Measurements from ENCODE around the gene RAPGEF1.
"Not testable (repeated sequence)": the region's sequence is repeated elsewhere in the genome, so short reads cannot be mapped to it uniquely, and the experiment has no call there.

RAPGEF1 gene
- 163 to 261 reads per million in 2 donors for total RNA-seq

DNA sequence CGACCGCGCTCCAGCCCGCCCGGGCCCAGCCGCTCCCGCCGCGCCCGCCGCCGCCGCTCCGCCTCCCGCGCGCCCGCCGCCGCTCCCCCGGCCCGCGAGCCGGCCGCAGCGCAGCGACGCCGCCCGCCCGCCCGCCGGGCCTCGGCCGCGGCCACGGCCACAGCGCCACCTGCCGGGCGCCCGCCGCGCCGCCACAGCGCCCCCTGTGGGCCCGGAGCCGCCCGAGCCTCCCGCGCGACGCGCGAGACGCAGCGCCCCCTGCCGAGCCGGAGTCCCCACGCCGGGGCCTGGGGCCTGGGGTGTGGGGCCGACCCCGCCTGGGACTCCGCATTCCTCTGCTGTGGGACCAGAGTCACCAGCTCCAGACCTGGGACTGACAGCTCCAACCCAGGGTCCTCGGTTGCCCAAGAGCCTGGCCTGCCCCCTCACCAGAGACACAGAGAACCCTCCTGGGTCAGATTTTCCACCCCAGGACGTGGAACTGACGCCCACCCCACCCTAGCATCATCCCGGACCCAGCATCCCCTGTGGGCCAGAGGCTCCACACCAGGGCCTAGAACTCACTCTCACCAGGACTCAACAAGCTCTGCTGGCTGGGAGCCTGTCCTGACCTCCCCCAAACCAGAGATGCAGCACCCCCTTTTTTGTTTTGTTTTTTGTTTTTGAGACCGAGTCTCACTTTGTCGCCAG is at the start of gene RAPGEF1:
TSS of gene RAPGEF1 (minus strand) at position 118 of the 690 bp plus-strand sequence. CDS start 246 bp downstream, outside the sequence.
- DNase-seq: peak; percentile 67 to 83 (median 75)

DNA sequence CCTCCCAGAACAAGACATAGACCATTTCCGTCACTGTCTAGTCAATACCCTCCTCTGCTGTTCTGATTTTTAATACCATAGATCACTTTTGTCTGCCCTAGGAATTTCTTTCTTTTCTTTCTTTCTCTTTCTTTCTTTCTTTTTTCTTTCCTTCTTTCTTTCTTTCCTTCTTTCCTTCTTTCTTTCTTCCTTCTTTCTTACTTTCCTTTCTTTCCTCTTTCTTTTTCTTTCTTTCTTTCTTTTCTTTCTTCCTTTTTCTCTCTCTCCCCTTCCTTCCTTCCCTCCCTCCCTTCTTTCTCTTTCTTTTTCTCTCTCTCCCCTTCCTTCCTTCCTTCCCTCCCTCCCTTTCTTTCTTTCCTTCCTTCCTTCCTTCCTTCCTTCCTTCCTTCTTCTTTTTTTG is 49.0 kb upstream of the RAPGEF1 start:
- no peak for DNase-seq

GRCh38 chr9:131787838-131788237 is 48.0 kb upstream of the RAPGEF1 start:
- no peak for DNase-seq

GRCh38 chr9:131784748-131785501 is 45.0 kb upstream of the RAPGEF1 start:
- no peak for DNase-seq

DNA sequence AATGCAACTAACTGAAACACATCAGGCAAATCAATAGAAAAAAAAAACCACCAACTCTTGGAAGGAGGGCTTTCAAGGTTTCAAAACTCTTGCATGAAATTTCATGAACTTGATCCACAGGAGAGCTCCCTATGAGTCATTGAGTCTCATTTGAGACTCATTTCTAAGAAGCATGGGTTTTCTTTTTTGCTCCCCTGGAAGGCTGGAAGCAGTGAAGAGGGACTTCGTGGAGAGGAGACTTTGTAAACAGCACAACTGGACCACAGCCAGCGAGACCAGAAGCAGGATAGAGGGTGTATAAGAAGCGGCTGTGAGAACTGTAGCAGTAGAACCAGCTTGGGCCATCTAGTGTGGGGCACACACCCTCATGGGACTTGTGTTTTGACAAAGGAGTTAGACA is 41.2 kb upstream of the RAPGEF1 start:
- DNase-seq: no peak

- DNase-seq: peak in 1 of 5 experiments; percentile 33
These were observed 36.6 kb upstream of the RAPGEF1 start for GRCh38 chr9:131776473-131776872.

DNA sequence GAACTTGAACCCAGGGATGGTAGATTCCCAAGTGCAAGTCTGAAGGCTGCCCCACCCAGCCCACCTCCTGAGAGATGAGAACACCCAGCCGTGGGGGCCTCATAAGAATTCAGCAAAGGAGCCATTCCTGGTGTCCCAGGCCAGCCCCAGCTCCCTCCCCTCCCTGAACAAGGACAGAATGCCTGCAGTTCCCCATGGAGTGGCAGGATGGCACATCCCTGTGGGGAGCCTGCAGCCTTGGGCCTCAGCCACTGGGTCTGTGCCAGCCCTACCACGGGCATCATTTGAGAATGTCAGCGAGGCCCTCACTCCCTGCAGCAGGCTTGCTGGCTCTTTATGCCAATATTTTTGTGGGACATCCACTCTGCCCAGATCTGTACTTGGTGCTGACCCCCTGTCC is 36.2 kb upstream of the RAPGEF1 start:
- DNase-seq: no peak

- DNase-seq: no peak
These were observed 34.8 kb upstream of the RAPGEF1 start for GRCh38 chr9:131774636-131775035.

GRCh38 chr9:131773911-131774379 is 34.1 kb upstream of the RAPGEF1 start:
- peak in 1 of 5 experiments; percentile 27 for DNase-seq

DNA sequence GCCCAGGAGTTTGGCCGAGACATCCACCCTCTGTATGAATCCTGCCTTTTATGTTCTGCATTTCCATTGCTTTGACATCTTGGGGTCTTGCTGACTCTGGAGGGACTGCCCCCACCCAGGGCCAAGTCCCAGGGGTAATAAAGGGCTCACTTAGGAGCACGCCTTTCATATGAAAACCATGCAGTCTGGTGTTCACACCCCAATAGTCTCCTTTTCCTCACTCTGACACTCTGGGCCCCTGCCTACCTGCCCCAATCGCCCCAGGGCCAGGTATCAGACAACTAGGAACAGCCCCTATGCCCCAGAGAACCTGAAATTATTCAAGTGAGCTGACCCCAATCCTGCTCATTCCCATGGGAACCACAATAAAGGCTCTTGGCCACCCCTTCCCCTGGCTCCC is 33.1 kb upstream of the RAPGEF1 start:
- DNase-seq: no peak

GRCh38 chr9:131771646-131772045 is 31.8 kb upstream of the RAPGEF1 start:
- no peak for DNase-seq

DNA sequence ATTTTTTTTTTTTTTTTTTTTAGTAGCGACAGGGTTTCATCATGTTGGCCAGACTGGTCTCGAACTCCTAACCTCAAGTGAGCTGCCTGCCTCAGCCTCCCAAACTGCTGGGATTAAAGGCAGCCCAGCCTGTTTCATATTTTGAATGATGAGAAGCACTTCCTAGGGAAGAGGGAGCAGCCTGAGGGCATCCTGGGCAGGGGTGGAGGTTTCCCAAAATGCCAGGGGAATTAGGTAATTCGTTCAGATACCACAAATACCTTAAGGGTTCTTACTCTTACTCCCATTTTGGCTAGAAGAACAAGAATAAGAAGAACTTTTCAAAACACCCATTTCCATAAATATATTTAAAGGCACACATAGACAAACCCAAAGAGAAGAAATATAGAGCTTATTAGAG is 29.5 kb upstream of the RAPGEF1 start:
- no peak for DNase-seq

DNA sequence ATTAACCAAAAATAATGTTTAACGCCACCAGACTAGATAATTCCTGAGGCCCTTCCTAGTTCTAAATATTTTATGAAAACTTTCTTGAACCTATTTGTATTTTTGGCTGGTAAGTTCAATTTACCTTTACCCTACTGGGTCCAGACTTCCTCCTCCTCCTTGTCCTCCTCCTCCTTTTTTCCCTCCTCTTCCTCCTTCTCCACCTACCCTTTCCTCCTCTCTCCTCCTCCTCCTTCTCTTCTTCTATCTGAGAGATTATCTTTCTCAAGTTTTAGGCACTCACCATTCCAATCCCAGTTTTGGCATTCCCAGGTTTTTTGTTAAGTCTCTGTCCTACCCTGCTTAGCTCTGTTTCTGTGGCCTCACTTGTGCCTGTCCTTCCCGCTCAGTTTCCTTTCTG is 24.7 kb upstream of the RAPGEF1 start:
- DNase-seq: no peak

DNA sequence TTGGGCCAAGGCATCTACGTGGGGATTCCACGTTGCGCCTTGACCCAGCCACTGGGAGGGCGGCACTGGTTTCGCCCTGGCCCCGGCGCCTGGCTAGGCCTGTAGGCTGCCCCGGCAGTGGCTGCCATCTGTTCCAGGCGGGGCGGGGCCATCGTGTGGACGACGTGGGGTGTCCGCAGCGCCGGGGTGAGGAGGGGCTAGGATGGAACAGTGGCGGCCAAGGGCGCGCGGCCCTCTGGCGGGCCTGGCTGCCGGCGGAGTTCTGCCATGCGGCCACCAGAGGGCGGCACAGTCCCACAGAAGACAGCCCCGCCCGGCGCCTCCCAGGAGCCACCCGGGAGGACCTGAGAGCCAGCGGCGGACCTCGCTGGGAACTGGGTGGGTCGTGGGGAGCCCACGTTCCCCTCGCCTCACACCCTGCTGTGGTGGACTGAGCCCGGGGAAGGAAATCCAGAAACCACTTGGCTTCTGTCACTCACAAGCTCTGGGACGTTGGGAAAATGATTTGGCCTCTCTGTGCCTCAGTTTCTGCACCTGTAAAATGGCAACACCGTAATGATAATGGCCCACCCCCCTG is 22.6 kb upstream of the RAPGEF1 start:
- DNase-seq: peak; percentile 45 to 72 (median 65)

- DNase-seq: peak in 1 of 5 experiments; percentile 34
These were observed 19.3 kb upstream of the RAPGEF1 start for GRCh38 chr9:131759017-131759647.

GRCh38 chr9:131757549-131757948 is 17.7 kb upstream of the RAPGEF1 start:
- DNase-seq: no peak

DNA sequence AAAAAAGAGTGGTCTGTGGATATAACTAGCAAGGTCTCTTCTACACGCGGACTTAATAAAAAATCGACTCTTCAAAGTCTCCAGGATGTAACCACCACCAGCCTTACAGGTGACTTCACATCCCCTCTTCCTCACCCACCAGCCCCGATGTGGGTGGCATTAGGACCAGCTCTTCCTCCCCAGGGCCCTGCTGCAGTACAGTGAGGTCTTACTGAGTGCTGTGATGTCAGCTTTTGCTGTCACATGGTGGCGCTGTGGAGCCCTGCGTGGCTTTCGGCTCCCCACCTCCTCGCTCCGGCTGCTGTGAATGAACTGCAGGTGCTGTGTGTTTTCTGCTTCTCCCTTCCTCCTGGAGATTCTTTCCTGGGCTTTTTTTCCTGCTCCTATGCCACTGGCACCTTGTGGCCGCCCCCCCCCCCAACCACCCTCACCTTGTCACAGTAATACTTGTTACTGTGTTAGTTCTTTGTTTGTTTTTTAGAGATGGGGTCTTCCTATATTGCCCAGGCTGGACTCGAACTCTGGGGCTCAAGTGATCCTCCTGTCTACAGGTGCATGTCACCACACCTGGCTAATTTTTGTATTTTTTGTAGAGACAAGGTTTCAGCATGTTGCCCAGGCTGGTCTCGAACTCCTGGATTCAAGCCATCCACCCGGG is 15.8 kb upstream of the RAPGEF1 start:
- peak; percentile 63 to 89 (median 77) for DNase-seq

DNA sequence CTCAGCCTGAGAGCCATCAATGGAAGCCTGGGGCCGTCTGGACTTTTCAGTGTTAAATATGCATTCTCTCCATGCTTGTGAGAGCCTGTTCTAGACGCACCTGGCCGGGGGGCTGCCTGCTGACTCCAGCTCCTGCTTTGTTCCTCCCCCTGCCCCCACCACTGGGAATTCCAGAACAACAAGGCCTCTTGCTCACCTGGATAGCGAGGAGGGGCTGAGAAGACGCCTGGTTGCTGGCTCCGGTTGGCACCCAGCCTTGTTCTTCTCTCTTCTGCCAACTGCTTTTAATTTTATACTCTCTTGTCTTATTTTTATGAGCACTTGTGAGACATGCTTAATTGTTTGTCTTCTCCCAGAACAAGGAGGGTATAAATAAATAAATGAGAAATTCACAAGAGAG is 15.0 kb upstream of the RAPGEF1 start:
- DNase-seq: no peak

DNA sequence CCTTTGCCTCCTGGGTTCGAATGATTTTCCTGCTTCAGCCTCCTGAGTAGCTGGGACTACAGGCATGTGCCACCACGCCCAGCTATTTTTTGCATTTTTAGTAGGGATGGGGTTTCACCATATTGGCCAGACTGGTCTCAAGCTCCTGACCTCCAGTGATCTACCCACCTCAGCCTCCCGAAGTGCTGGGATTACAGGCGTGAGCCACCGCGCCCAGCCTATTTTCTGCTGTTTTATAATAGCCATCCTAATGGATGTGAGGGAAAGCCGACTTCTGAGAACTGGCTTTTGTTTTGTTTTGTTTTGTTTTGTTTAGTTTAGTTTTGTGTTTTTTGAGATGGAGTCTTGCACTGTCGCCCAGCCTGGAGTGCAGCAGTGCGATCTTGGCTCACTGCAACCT is 13.9 kb upstream of the RAPGEF1 start:
- DNase-seq: not testable (repeated sequence)

DNA sequence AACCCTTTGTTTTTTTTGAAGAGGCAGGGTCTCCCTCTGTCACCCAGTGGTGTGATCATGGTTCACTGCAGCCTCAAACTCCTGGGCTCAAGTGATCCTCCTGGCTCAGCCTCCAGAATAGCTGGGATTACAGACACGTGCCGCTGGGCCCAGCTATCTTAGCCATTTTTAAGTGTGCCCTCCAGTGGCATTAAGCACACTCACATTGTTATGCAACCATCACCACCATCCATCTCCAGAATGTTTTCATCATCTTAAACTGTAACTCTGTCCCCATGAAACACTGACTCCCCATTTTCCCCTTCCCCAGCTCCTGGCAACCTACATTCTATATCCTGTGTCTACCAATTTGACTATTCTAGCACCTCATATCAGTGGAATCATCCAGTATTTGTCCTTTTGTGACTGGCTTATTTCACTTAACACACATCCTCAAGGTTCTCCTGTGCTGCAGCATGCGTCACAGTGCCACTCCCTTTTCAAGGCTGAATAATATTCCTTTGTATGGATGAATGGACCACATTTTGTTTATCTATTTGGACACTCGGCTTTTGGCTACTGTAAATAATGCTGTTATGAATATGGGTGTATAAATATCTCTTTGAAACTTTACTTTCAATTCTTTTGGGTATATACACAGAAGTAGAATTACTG is 12.5 kb upstream of the RAPGEF1 start:
- DNase-seq: no peak

GRCh38 chr9:131748411-131748955 is 8.6 kb upstream of the RAPGEF1 start:
- DNase-seq: peak in 1 of 5 experiments; percentile 60

GRCh38 chr9:131747352-131747751 is 7.5 kb upstream of the RAPGEF1 start:
- peak in 2 of 5 experiments; percentile 21 to 80 for DNase-seq

Measured in T-helper 2 cell (primary cell).